Peyer's patch (tissue), 4 donors: ENCODE measurements around the gene PRDM5. TPM values are rescaled to one million over a fixed set of nuclear protein-coding genes. Genes with fewer than 3 reads are reported as not detected.

Source experiments
- DNase-seq, 3 donors: peaks; one replicate each; pipeline ENCODE4 v3.0.0-alpha.2; 2017 to 2019
- H3K27ac ChIP-seq, 4 donors: fragments of 200-600 bp; sonication (generic); one replicate each; pipeline ENCODE4 v1.5.1; 2016 to 2019
- H3K27me3 ChIP-seq, 2 donors: fragments of 200-600 bp; sonication (generic); one replicate each; pipeline ENCODE4 v1.5.1; 2019
- H3K36me3 ChIP-seq, 3 donors: fragments of 200-600 bp; sonication (generic); one replicate each; pipeline ENCODE4 v1.5.1; 2016 to 2019
- H3K4me1 ChIP-seq, 4 donors: fragments of 200-600 bp; sonication (generic); one replicate each; pipeline ENCODE4 v1.5.1; 2016 to 2019
- H3K4me3 ChIP-seq, 4 donors: fragments of 200-600 bp; sonication (generic); 1 replicate in 3 of 4; 2 replicates in 1 of 4; pipeline ENCODE4 v1.5.1; 2016 to 2019; ENCODE audit warnings: mild to moderate bottlenecking in 1 of 4
- H3K9me3 ChIP-seq, 4 donors: fragments of 200-600 bp; sonication (generic); one replicate each; pipeline ENCODE4 v1.5.1; 2016 to 2019; ENCODE audit warnings: mild to moderate bottlenecking in 1 of 4
- POLR2A ChIP-seq, 2 donors: fragments of 450-650 bp; IDR thresholded peaks; one replicate each; pipeline ENCODE4 v1.5.1; 2017; ENCODE audit warnings: antibody characterized with exemption in 2 of 2, mild to moderate bottlenecking in 2 of 2, moderate library complexity in 2 of 2
- total RNA-seq, 4 donors: library from RNA; depleted of rRNA; stranded (reverse); fragments of >200 nt; gene quantifications; one replicate each; pipeline ENCODE4 v1.1.0, GENCODE V29; 2016
- TF ChIP-seq, protein P1 (sequence below), 6 experiments: fragments of 450-650 bp in 4 of 6; fragments of 200-600 bp in 2 of 6; sonication (generic) in 1 of 6; IDR thresholded peaks; one replicate each; pipeline ENCODE4 v1.5.1; 2017 to 2019; ENCODE audit warnings: antibody characterized with exemption in 6 of 6, mild to moderate bottlenecking in 3 of 6, moderate library complexity in 1 of 6

The PRDM5 gene
- total RNA-seq, 4 donors from 2014 or later = 3.9 to 9.9 (median 5.3) TPM

DNA sequence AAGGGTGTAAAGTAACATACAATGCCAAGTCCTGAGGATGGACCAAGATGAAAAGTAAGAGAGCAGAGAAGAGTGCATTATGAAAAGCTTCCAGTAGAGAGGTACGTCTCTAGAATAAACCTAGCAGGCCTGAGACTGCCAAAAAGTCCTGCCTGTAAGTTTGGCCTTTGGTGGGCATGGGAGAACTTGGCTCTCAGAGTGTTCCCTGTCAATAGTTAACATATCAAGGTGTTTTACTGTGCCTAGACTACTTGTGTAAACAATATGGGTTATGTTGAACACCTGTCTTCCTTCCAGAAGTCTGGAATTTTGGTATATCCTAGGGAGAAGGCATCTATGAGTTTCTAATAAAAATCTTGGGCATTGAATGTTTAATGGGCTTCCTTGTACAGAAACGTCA lies 60.1 kb downstream of the PRDM5 start:
- Histone ChIP-seq H3K4me3 (no peak overlapping the region), H3K27ac (no peak overlapping the region), H3K9me3 (no peaks in the 10 kb centered on the region), H3K4me1 (no peaks in the 10 kb centered on the region), H3K27me3 (no peaks in the 10 kb centered on the region), H3K36me3 (no peaks in the 10 kb centered on the region)
- TF ChIP-seq, protein P1, sequence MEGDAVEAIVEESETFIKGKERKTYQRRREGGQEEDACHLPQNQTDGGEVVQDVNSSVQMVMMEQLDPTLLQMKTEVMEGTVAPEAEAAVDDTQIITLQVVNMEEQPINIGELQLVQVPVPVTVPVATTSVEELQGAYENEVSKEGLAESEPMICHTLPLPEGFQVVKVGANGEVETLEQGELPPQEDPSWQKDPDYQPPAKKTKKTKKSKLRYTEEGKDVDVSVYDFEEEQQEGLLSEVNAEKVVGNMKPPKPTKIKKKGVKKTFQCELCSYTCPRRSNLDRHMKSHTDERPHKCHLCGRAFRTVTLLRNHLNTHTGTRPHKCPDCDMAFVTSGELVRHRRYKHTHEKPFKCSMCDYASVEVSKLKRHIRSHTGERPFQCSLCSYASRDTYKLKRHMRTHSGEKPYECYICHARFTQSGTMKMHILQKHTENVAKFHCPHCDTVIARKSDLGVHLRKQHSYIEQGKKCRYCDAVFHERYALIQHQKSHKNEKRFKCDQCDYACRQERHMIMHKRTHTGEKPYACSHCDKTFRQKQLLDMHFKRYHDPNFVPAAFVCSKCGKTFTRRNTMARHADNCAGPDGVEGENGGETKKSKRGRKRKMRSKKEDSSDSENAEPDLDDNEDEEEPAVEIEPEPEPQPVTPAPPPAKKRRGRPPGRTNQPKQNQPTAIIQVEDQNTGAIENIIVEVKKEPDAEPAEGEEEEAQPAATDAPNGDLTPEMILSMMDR (IDR thresholded peaks at IDR 0.05) = no peak
- DNase-seq = no peak

DNA sequence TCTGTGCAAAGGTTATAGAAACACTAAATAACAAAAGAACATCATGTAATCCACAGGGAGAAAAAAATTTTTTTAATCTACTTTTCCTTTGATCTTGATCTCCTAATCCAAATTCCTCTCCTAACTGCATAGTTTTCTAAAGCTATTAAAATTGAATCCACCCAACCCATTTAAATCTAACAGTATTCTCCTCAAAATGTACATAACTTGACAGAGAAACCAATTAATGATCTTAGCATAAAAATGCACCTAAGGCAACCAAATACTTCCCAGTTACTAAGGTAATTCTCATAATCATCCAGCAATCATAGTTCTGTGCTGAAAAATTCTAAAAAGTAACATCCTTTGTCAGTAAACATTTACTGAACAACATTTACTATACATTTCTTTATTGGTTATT lies 60.7 kb downstream of the PRDM5 start:
- Histone ChIP-seq H3K4me3 (no peak overlapping the region), H3K27ac (no peak overlapping the region), H3K4me1 (no peaks in the 10 kb centered on the region), H3K9me3 (no peaks in the 10 kb centered on the region), H3K36me3 (no peaks in the 10 kb centered on the region), H3K27me3 (no peaks in the 10 kb centered on the region)
- DNase-seq = no peak
- TF ChIP-seq POLR2A (IDR thresholded peaks at IDR 0.05) = no peak
- TF ChIP-seq, protein P1 (IDR thresholded peaks at IDR 0.05) = no peak

DNA sequence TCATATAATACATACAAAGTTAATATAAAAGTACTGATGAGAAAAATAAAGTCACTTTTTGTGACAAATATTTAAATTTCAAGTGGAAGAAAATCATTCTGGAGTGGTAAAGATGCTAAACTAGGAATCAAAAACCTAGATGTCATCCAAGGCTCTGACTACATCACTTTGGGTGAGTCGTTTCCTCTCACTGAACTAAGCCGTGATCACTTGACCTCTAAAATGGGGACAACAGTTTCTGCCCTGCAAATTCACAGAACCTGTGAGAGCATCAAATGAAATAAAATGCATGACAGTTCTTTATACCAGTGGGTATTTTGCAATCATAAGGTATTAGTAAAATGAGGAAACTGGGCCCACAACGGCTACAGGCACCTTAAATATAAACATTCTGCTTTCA lies 63.8 kb downstream of the PRDM5 start:
- Histone ChIP-seq H3K27ac (no peak overlapping the region), H3K4me1 (no peaks in the 10 kb centered on the region), H3K4me3 (no peak overlapping the region), H3K27me3 (no peaks in the 10 kb centered on the region), H3K9me3 (no peaks in the 10 kb centered on the region), H3K36me3 (no peaks in the 10 kb centered on the region)
- no peak for TF ChIP-seq POLR2A (IDR thresholded peaks at IDR 0.05)
- TF ChIP-seq, protein P1 (IDR thresholded peaks at IDR 0.05) = no peak
- DNase-seq = no peak

DNA sequence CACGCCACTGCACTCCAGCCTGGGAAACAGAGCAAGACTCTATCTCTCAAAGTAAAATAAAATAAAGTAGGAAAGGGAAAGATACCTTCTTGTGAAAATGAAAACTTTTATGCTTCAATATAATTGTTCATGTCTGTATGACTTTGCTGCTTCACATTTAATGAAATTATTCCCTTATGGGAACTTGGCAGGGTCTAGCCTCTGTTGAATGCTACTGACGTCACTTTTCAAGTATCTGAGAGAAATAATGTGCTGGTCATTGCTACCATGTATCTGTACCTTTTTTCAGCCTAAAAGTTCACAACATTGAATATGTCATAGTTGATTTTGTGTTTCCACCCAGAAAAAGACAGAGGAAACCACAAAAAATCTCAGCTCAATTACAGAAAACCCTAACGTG lies 65.2 kb downstream of the PRDM5 start:
- TF ChIP-seq, protein P1 (IDR thresholded peaks at IDR 0.05) = no peak
- TF ChIP-seq POLR2A (IDR thresholded peaks at IDR 0.05) = no peak
- no peaks in the 10 kb centered on the region for H3K9me3 ChIP-seq
- no peaks in the 10 kb centered on the region for H3K27me3 ChIP-seq
- no peak overlapping the region for H3K27ac ChIP-seq
- H3K4me3 ChIP-seq = no peak overlapping the region
- no peaks in the 10 kb centered on the region for H3K36me3 ChIP-seq
- no peaks in the 10 kb centered on the region for H3K4me1 ChIP-seq
- no peak for DNase-seq

DNA sequence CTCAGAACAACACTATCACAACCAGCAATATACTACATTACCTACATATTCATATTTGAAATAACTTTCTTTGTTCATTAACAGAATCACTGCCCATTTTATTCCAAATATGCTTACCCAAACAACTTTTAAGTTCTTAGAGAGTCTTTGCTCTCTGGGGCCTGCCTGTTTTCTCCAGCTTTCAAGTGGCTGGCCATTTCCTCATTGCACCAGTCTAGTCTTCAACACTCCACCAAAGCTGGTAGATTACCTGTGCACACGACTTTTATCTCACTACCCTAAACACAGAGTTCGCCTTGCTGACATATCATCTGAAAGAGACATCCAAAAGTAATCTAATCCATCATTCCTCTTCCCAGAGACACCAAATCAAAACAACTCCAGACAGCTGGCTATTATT lies 66.2 kb downstream of the PRDM5 start:
- no peak for DNase-seq
- Histone ChIP-seq H3K4me1 (no peaks in the 10 kb centered on the region), H3K27me3 (no peaks in the 10 kb centered on the region), H3K27ac (no peak overlapping the region), H3K36me3 (peaks cover 0 to 4% (median 0%) of the 10 kb centered on the region in 3 donors), H3K9me3 (no peaks in the 10 kb centered on the region), H3K4me3 (no peak overlapping the region)
- no peak for TF ChIP-seq POLR2A (IDR thresholded peaks at IDR 0.05)
- TF ChIP-seq, protein P1 (IDR thresholded peaks at IDR 0.05) = no peak
